NB4 (cell line): Measurements from ENCODE around the gene IRX2.

Experiments
- DNase-seq: peaks from one replicate; pipeline ENCODE4 v3.0.0; 2010; ENCODE audit warnings: low read depth
- H3K4me3 ChIP-seq: one replicate; pipeline ENCODE4 v1.5.1; 2011; ENCODE audit warnings: mild to moderate bottlenecking, low read depth, low read length, moderate library complexity
- MYC ChIP-seq: IDR thresholded peaks from 2 replicates; pipeline ENCODE4 v1.6.1; 2011; ENCODE audit warnings: low read depth, low read length
- POLR2A ChIP-seq: IDR thresholded peaks from 2 replicates; pipeline ENCODE4 v1.6.1; 2011; ENCODE audit warnings: mild to moderate bottlenecking; ENCODE audit not compliant: insufficient read length; ENCODE audit errors: extremely low read depth
- TF ChIP-seq, protein P1 (sequence below): IDR thresholded peaks from 2 replicates; pipeline ENCODE4 v1.6.1; 2011; ENCODE audit warnings: low read depth, low read length
- TF ChIP-seq, protein P2 (sequence below): IDR thresholded peaks from one replicate; pipeline ENCODE4 v1.5.1; 2012; ENCODE audit warnings: low read depth, low read length

Gene IRX2

DNA sequence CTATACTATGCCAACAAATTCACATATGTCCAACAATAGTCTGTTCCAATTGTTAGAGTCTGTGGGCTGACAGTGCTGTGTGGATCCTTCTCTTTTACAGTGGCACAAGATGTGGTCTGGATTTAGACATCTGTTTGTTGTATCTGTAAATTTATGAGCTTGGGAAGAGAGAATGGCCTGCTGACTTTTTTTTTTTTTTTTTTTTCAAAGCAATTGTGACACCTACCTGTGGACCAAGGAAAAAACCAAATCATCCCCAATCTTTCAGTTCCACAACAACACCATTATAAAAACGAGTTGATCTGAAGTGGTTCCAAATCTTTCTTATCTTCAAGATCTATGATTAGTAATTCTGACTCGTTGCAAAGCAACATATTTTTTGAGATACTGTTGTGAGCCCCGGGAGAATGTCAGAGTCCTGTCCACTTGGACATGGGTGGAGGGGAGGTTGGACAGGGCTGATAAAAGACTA lies 4.9 kb downstream of the IRX2 start:
- H3K4me3 ChIP-seq, result no peak overlapping the region
- no peak for DNase-seq
- TF ChIP-seq, protein P1, sequence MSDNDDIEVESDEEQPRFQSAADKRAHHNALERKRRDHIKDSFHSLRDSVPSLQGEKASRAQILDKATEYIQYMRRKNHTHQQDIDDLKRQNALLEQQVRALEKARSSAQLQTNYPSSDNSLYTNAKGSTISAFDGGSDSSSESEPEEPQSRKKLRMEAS, result no peak
- TF ChIP-seq, protein P2, sequence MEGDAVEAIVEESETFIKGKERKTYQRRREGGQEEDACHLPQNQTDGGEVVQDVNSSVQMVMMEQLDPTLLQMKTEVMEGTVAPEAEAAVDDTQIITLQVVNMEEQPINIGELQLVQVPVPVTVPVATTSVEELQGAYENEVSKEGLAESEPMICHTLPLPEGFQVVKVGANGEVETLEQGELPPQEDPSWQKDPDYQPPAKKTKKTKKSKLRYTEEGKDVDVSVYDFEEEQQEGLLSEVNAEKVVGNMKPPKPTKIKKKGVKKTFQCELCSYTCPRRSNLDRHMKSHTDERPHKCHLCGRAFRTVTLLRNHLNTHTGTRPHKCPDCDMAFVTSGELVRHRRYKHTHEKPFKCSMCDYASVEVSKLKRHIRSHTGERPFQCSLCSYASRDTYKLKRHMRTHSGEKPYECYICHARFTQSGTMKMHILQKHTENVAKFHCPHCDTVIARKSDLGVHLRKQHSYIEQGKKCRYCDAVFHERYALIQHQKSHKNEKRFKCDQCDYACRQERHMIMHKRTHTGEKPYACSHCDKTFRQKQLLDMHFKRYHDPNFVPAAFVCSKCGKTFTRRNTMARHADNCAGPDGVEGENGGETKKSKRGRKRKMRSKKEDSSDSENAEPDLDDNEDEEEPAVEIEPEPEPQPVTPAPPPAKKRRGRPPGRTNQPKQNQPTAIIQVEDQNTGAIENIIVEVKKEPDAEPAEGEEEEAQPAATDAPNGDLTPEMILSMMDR, result no peak
- TF ChIP-seq POLR2A (no peak), MYC (no peak)

DNA sequence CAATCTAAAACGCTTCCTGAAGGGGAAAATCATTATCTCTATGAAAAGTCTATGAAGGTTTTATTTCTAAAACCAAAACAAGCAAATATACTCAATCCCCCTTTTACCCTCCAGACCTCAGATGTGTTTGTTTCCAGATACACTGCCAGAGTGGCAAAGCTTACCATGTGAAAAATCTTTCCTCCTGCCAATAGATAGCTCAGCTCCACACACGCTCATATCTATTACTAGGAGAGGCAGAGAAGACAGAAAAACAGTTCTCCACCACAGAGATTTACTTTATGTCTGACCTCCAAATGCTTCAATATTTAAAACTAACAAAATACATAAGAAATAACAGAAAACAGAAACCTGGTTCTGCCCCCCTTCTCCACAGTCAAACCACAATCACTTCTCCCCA lies 7.0 kb downstream of the IRX2 start:
- no peak for TF ChIP-seq POLR2A
- TF ChIP-seq, protein P1, result no peak
- DNase-seq, result no peak
- H3K4me3 ChIP-seq, result no peak overlapping the region

DNA sequence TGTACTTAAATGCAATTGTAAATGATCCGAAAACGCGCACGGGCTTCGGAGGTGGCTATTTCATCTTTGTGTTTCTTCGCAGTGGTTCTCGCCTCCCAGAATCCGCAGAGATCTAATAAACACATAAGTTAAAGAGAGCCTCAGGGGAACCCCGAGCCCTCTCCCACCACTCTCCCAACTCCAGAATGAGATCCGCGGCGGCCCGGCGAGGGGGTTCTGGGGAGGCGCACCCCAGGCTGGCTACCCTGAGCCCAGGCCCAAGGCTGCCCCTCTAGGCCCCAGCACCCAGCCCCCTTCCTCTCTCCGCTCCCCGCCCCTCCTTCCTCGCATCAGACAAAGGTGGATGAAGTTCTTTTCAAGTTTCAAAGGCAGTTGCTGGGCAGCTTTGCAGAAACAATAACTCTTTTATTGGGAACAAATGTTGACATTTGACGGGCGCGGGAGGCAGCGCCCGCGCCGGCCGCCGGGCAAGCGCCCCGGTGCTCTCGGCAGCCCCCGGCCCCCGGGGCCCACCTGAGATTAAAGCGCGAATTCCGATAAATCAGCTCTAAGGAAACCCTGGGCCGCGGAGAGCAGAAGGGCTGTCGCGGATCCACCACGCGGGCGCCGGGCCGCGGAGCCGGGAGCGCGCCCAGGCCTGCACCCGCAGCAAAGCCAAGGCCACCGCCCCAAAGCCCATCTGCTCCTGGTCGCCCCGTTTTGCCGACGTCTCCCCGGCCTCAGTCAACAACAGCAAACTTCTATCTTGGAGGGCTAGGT lies 8.4 kb downstream of the IRX2 start:
- DNase-seq, result no peak
- TF ChIP-seq, protein P1, result no peak
- TF ChIP-seq, protein P2, result no peak
- TF ChIP-seq MYC (no peak), POLR2A (no peak)
- no peak overlapping the region for H3K4me3 ChIP-seq

DNA sequence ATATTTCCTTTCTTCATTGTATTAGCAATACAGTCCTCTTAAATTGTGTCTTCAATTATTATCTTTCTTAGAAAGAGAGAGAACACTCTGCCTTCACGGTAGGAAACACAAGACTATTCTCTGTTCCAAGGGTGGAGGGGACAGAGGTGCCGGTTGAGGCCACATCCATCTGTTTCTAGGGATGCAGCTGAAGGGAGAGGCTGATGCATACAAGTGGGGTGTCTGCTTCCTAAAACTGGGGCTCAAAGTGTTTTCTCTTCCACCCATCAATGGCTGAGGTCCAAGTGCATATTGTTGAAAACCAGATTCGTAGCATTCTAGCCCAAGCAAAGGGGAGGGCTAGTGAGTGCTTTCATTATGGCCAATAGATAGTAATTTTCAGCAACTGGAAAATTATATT lies 9.5 kb downstream of the IRX2 start:
- no peak for DNase-seq
- no peak overlapping the region for H3K4me3 ChIP-seq
- TF ChIP-seq MYC (no peak), POLR2A (no peak)
- TF ChIP-seq, protein P1, result no peak
- TF ChIP-seq, protein P2, result no peak

DNA sequence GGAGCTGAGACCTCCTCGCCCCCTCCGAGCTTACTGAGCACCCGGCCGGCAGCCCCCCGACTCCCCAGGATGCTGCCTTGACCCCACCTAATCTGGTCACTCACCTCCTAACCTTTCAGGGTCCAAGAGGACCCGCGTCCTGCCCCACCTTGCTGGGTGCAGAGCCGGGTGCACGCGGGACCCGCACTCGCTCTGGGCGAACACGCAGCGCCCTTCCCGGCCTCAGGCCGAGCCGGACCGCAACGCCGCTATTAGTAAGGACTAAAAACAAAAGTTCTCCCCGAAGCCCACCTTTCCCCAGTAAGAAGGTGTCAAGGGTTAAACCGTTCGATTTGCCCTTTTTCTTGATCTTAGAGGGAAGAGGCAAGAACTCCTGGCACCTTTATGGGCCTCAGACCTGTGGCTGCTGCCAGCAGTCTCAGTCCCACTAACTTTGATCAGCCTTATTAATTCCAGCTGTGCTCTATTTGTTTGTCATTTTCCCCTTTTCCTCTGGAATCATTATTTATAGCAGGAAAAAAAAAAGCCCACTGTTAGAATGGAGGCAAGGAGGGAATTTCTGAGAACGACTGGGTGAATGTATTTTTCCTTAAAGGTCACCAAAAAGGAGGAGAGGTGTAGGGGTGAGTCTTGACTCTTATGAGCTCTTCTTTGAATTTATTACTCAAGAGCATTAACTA lies 10.5 kb downstream of the IRX2 start:
- no peak for DNase-seq
- TF ChIP-seq, protein P1, result no peak
- TF ChIP-seq, protein P2, result no peak
- no peak overlapping the region for H3K4me3 ChIP-seq

DNA sequence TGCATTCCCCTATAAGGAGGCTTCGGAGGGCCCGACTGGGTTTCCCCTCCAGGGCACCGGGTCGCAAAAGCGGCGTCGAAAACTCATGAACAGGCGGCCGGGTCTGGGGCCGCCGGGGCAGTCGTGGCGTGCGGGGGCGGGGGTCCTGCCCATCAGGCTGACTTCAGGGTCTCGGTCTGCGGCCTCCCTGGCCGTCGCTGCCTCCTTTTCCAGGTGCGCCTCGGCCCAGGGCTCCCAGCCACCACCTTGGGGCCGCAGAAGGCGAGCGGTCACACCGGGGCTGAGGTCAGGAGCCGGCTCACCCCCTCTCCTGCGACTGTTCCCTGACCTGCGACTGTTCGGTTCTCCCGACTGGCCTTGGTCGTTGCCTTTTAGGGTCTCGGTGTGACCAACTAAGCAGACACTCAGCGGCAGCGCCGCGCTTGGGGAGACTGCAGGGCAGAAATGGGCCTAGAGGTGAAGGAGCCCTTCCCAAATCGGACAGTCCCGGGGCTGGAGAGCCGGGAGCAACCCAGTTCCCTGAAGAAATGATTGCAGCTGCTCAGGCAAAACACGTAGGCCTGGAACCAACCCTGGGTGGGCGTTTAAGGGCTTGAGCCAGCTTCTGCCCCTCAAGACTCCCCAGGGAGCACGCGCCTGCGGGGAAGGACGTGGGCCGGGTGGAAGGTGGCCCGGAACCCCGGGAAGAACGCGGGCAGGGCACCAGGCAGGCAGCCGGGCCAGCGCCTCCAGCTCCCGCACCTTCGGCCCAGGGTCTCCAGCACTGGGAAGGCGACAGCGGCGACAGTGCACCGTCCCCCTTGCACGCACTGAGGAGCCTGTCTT lies 11.2 kb downstream of the IRX2 start:
- TF ChIP-seq, protein P2, result no peak
- TF ChIP-seq POLR2A (no peak), MYC (no peak)
- TF ChIP-seq, protein P1, result no peak
- DNase-seq, result no peak
- H3K4me3 ChIP-seq, result no peak overlapping the region
